ENCODE data around the gene SEMA5A.
"Not testable (repeated sequence)": the region's sequence is repeated elsewhere in the genome, so short reads cannot be mapped to it uniquely, and the experiment has no call there.

SEMA5A gene

GRCh38 chr5:9438596-9439354, 107.1 kb downstream of the SEMA5A start:
- no peak for DNase-seq

GRCh38 chr5:9437741-9438240, 108.1 kb downstream of the SEMA5A start:
- no peak for DNase-seq

DNA sequence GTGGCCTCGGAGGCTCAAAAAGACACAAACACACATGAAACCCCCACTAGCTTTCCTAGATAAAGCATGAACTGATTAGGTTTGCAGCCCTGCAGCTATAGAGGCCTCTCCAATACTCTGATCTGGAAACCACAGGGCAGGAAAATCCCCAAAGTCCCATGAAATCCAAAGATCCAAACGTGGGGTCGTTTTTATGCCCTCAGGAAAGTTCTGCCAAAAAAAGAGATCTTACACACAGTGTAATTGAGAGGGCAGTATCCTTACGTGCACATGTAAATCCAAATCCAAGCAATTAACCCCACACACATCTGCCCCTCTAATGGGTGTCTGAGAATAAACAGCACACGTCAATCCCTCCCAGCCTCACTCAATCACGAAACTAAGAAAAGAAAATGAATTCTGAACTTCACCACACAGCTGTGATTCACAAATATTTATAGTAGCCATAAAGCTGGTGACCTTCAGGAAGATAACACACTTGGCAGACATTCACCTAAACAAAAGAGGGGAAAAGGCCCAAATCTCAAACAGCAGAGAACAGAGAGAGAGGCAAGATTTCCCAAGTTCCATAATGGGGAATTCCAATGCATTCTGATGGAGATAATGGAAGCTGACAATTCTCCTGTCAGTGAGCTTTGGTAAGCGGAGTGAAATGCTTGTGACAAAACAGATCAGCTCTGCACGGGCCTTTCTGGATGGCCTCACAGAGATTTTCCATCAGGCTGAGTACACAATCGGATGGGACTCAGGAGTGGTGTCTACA, 114.2 kb downstream of the SEMA5A start:
- no peak for DNase-seq

DNA sequence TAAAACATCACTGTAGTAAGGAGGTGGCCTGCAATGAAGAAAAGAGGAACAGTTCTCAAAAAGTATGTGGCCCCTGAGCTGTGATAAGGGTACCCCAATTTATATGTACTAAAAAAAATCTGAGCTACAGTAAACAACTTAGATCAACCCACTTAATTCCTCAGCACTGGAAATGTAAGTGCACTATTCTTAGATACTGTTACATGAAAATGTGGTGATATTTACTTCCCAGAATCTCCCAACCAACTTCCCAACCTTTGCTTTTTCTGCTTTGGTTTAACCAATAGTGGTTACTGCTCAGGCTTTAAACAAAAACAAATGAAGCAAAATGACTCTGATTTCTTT, 114.8 kb downstream of the SEMA5A start:
- DNase-seq, result no peak

- no peak for DNase-seq
Measured at GRCh38 chr5:9430306-9430705, 115.6 kb downstream of the SEMA5A start.

GRCh38 chr5:9429691-9430215, 116.1 kb downstream of the SEMA5A start:
- no peak for DNase-seq

- DNase-seq, result no peak
Measured at GRCh38 chr5:9428272-9428671, 117.6 kb downstream of the SEMA5A start.

GRCh38 chr5:9425710-9426109, 120.2 kb downstream of the SEMA5A start:
- no peak for DNase-seq

DNA sequence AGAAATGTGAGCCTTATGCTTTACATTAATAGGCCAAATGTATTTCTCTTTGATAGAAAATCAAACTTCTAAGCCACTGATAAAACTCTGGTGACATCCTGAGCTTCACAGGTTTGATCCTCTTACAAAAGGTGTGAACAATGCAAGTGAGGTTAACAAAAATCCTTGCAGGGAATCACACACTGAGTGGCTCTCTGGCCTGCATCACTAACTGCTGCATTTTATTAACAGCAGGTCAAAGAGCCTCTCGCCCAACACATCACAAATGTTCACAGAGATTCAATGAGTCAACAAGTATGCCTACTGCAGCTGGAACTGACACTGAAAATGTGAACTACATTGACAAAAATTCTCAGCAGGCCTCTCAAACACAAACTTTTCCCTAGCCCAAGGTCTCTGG, 122.3 kb downstream of the SEMA5A start:
- no peak for DNase-seq

DNA sequence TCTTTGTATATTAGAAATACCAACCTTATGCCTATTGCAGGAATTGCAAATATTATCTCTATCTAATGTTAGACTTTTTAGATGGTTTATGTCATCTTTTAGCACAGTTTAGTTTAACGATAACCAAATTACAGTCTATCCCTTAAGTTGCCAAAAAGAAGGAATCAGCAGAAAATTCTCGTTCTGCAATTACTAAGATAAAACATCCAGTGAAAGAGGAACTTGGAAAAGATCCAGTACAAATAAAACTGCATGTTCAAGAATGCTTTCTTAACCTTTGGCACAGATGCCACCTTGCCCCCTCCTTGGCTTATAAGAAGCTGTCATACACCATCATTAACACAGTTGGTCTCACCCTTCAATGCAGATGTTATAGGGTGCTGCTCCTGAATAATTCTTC, 124.0 kb downstream of the SEMA5A start:
- DNase-seq, result no peak

- no peak for DNase-seq
Measured at GRCh38 chr5:9419794-9420193, 126.1 kb downstream of the SEMA5A start.

GRCh38 chr5:9415566-9415965, 130.3 kb downstream of the SEMA5A start:
- no peak for DNase-seq

DNA sequence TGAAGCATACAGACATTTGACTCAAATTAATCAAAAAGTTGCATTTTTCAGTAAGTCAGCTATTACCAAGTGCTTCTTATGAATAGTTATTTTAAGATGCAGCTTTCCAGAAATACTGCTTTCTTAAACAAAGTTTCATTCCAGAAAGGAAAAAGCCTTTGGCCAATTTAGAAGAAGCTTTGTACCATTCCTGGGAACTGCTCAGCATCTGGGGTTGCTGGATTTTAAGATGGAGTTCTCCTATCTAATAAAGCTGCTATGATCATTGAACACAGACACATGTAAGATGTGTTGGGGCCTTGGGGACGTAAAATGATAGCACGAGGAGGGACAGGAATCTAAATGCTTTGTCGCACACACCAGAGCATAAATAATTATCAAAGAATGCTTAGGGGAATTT, 130.8 kb downstream of the SEMA5A start:
- DNase-seq, result no peak

DNA sequence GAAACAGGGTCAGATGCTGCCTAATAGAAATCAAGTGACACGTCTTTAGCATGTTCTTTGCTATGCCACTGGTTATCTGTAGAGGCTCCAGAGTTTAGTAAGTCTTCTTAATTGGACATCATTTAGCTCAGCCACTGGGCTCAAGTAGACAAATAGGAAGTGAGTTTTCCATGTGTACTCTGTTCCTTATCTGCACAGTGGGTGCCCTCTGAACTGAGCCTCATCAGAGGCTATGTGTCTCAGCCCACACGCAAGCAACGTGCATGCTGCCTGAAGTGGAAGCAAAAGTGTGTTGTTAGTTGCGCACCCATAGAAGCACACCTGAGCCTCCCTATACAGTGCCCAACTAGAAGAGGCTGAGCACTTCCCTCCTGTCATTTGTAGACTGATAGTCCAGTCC, 134.7 kb downstream of the SEMA5A start:
- DNase-seq, result no peak

DNA sequence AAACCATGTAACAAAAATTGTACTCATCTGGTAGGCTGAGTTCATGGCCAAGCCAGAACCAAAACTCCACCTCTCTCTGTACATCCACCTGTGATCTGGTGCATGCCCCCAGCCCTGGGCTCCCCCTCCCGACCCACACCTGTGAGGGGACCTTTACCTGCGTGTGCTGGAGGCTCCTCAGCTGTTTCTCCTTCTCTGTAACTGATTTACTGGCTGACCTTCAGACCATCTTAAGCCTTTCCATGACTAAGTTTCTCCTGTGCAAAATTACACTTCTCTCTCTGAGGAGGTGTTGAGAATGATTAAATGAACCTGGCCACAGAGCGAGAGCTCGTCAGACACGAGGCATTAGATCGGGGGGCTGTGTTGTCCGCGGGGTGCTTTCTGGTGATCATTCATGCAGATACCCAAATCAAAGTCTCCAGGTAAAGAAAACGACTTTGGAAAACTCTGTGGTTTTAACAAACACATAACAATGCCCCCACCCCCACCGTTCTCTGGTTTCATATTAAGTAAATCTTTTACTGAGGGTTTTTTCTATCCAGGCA, 136.4 kb downstream of the SEMA5A start:
- no peak for DNase-seq

GRCh38 chr5:9408964-9409363, 136.9 kb downstream of the SEMA5A start:
- DNase-seq, result no peak

- no peak for DNase-seq
Measured at GRCh38 chr5:9405196-9405754, 140.6 kb downstream of the SEMA5A start.

- DNase-seq, result no peak
Measured at GRCh38 chr5:9401786-9402472, 143.9 kb downstream of the SEMA5A start.

- DNase-seq, result not testable (repeated sequence)
Measured at GRCh38 chr5:9399783-9400182, 146.1 kb downstream of the SEMA5A start.

DNA sequence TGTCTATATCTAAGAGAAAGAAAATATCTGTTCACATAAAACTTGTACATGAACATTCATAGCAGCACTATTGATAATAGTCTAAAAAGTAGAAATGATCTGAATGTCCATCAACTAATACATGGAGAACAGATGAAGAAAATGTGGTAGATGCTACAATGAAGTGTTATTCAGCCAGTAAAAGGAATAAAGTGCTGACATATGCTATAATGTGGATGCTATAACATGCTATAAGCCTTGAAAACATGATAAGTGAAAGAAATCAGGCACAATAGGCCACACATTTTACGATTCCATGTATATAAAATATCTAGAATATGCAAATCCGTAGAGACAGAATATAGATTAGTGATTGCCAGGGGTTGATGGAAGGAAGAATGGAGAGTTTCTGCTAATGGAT, 146.8 kb downstream of the SEMA5A start:
- DNase-seq, result no peak

DNA sequence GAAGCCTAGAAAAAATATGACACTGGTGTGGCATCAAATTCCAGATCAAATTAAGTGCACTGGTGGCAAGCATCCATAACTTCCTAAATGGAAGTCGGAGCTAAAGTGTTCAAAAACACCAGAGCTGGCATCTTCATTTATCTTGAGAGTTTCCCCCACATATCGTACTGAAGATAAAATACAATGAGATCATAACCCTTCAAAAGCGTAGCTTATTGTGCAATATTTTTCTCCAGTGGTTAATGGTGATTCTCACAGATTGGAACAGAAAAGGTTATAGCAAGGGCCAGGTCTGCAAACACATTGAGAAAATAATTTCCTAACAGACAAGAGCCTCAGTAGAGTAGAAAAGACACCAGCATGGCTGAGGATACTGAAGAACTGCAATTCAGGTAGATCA, 147.6 kb downstream of the SEMA5A start:
- DNase-seq, result no peak

DNA sequence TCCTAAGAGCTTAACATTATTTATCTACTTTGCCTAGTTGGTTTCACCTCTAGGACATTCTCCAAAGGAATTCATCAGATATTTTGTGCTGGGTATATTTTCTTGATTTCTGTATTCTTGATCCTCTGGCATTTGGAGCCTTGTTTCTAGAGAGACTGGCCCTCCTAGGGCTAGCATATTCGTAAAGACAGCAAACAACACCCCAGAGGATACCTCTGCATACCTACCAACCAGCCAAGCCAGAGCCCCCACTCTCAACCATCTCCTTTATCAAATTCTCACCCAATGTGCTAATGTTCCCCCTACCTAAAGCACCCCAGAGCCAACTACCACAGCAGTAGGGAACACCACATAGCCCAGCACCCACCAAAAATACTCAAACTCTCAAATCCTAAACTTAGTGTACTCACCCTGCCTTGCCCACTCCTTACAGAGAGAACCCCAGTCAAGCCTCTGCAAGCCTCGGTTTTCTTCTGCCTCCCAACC, 149.5 kb downstream of the SEMA5A start:
- DNase-seq, result no peak

GRCh38 chr5:9395706-9396105, 150.2 kb downstream of the SEMA5A start:
- no peak for DNase-seq

Measured in AML-193 (cell line).